ENCODE results near the gene SMARCA4. TPM values are rescaled to one million over a fixed set of nuclear protein-coding genes. Genes with fewer than 3 reads are reported as not detected.
"Not testable (repeated sequence)": the region's sequence is repeated elsewhere in the genome, so short reads cannot be mapped to it uniquely, and the experiment has no call there.

SMARCA4 gene
- total and polyA plus RNA-seq, 11 donors: 34.1 to 70.9 (median 48.6) TPM

- WGBS, 4 donors: 96 to 98% (median 97%) methylated on average over 9 of the region's 9 CpGs
- Histone ChIP-seq H3K9me3 (no peaks in the 10 kb centered on the region), H3K27me3 (no peaks in the 10 kb centered on the region), H3K4me3 (no peak overlapping the region), H3K36me3 (peaks cover 3 to 100% (median 92%) of the 10 kb centered on the region in 9 donors), H3K27ac (no peak overlapping the region), H3K4me1 (no peaks in the 10 kb centered on the region)
- ATAC-seq (no peak), DNase-seq (no peak)
- intact Hi-C loops (cut with DNase I): loop anchor here in 1 of 10 donors (10.0 kb wide), 1 partner anchor 47 kb away; no protein-coding TSS in a partner anchor
- no peak for TF ChIP-seq CTCF (IDR thresholded peaks at IDR 0.05)
- no peak for TF ChIP-seq POLR2A (IDR thresholded peaks at IDR 0.05)
Measured at GRCh38 chr19:10991521-10992081, 30.8 kb downstream of the SMARCA4 start.

DNA sequence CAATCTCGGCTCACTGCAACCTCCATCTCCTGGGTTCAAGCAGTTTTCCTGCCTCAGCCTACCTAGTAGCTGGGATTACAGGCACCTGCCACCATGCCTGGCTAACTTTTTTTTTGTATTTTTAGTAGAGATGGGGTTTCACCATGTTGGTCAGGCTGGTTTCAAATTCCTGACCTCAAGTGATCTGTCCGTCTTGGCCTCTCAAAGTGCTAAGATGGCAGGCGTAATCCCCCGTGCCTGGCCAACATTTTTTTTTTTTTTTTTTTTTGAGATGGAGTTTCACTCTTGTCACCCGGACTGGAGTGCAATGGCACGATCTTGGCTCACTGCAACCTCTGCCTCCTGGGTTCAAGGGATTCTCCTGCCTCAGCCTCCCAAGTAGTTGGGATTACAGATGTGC lies 31.3 kb downstream of the SMARCA4 start:
- not testable (repeated sequence) for H3K4me1 ChIP-seq, DNase-seq, H3K4me3 ChIP-seq, H3K27ac ChIP-seq, H3K27me3 ChIP-seq, H3K9me3 ChIP-seq, ATAC-seq
- intact Hi-C loops (cut with DNase I): loop anchor here in 1 of 10 donors (10.0 kb wide), 1 partner anchor 47 kb away; no protein-coding TSS in a partner anchor
- WGBS, 4 donors: 77 to 86% (median 84%) methylated on average over 6 of the region's 6 CpGs
- H3K36me3 ChIP-seq: peaks cover 3 to 100% (median 93%) of the 10 kb centered on the region in 9 donors

DNA sequence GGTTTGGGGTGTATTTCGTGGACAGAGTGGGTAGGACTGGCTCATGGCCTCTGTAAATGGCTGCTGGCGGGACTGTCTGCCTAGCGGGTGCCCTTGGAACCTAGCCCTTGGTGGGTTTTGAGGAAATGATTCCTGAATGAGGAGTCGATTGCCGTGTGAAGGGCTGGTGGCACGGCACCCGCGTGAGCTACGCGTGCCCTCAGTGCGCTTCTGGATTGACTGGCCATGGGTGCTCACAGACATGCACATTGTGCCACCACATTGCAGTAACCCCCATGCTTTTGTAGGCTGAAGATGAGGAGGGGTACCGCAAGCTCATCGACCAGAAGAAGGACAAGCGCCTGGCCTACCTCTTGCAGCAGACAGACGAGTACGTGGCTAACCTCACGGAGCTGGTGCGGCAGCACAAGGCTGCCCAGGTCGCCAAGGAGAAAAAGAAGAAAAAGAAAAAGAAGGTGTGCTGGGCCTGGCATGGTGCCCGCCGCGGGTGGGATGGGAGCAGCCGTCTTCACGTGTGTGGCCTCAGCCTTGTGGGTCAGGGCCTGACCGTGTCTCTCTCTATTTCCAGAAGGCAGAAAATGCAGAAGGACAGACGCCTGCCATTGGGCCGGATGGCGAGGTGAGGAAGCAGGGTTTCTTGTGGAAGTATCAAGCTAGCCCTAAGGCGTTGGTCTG lies 35.2 kb downstream of the SMARCA4 start:
- H3K27me3 ChIP-seq: no peaks in the 10 kb centered on the region
- no peaks in the 10 kb centered on the region for H3K9me3 ChIP-seq
- peaks cover 2 to 100% (median 92%) of the 10 kb centered on the region in 9 donors for H3K36me3 ChIP-seq
- H3K4me1 ChIP-seq: peaks cover 0 to 10% (median 0%) of the 10 kb centered on the region in 12 donors
- 90 to 93% (median 92%) methylated on average over 28 to 29 of the region's 29 CpGs for WGBS, 4 donors
- H3K4me3 ChIP-seq: no peak overlapping the region
- no peak for ATAC-seq
- DNase-seq: no peak
- intact Hi-C loops (cut with DNase I): loop anchor here in 2 of 10 donors (5.0 to 10.0 kb wide), 2 partner anchors 51 to 59 kb away; no protein-coding TSS in a partner anchor
- no peak overlapping the region for H3K27ac ChIP-seq
- TF ChIP-seq POLR2A (IDR thresholded peaks at IDR 0.05) (no peak), CTCF (IDR thresholded peaks at IDR 0.05) (no peak)

DNA sequence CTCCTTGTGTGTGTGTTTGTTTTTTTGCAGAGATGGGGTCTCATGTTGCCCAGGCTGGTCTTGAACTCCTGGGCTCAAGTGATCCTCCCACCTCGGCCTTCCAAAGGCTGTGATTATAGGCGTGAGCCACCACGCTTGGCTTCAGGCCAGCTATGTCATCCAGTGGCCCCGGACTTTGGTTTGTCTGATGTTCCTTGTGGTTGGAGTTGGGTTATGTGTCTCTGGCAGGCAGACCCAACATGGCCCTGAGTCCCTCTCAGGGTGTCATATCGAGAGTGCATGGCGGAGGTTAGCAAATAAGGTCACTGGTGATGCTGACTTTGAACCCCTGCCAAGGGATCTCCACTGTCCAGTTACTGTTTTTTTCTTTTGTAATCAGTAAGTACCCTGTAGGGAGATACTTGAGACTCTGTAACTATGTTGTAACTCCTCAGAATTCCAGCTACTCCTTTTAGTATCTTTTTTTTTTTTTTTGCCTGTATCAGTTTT lies 37.3 kb downstream of the SMARCA4 start:
- intact Hi-C loops (cut with DNase I): loop anchor here in 2 of 10 donors (5.0 to 10.0 kb wide), 2 partner anchors 53 to 61 kb away; no protein-coding TSS in a partner anchor
- no peaks in the 10 kb centered on the region for H3K9me3 ChIP-seq
- H3K27ac ChIP-seq: no peak overlapping the region
- DNase-seq (no peak), ATAC-seq (no peak)
- 60 to 69% (median 62%) methylated on average over 6 of the region's 6 CpGs for WGBS, 4 donors
- H3K36me3 ChIP-seq: peaks cover 2 to 100% (median 94%) of the 10 kb centered on the region in 9 donors
- peaks cover 0 to 10% (median 0%) of the 10 kb centered on the region in 12 donors for H3K4me1 ChIP-seq
- no peak overlapping the region for H3K4me3 ChIP-seq
- TF ChIP-seq POLR2A (IDR thresholded peaks at IDR 0.05) (no peak), CTCF (IDR thresholded peaks at IDR 0.05) (no peak)
- H3K27me3 ChIP-seq: no peaks in the 10 kb centered on the region
